NCI-H1417 treated with DMSO at 0.1 percent for 48 hours (cell line): Measurements from ENCODE around the gene VPS13D.

ENCODE experiments used
- DNase-seq: peaks from one replicate; lab custom pipeline; 2025; lab: John Stamatoyannopoulos, UW

VPS13D gene

GRCh38 chr1:12488666-12489354 is 259.0 kb downstream of the VPS13D start:
- no peak for DNase-seq

GRCh38 chr1:12490532-12491142 is 260.8 kb downstream of the VPS13D start:
- DNase-seq: no peak

GRCh38 chr1:12491656-12492055 is 261.8 kb downstream of the VPS13D start:
- DNase-seq: no peak

GRCh38 chr1:12495725-12496124 is 265.9 kb downstream of the VPS13D start:
- no peak for DNase-seq

GRCh38 chr1:12496154-12496961 is 266.5 kb downstream of the VPS13D start:
- DNase-seq: no peak

- no peak for DNase-seq
Observed at GRCh38 chr1:12499539-12500240, 269.9 kb downstream of the VPS13D start.

- DNase-seq: no peak
Observed at GRCh38 chr1:12501661-12502060, 271.8 kb downstream of the VPS13D start.

GRCh38 chr1:12502336-12503109 is 272.7 kb downstream of the VPS13D start:
- no peak for DNase-seq

- DNase-seq: no peak
Observed at GRCh38 chr1:12503709-12504108, 273.9 kb downstream of the VPS13D start.

GRCh38 chr1:12504601-12505000 is 274.8 kb downstream of the VPS13D start:
- DNase-seq: no peak

GRCh38 chr1:12505231-12505630 is 275.4 kb downstream of the VPS13D start:
- no peak for DNase-seq

GRCh38 chr1:12505639-12506280 is 275.9 kb downstream of the VPS13D start:
- DNase-seq: no peak

GRCh38 chr1:12506281-12507280 is 276.8 kb downstream of the VPS13D start:
- no peak for DNase-seq

- no peak for DNase-seq
Observed at GRCh38 chr1:12507631-12508030, 277.8 kb downstream of the VPS13D start.

- no peak for DNase-seq
Observed at GRCh38 chr1:12508849-12509248, 279.0 kb downstream of the VPS13D start.

- no peak for DNase-seq
Observed at GRCh38 chr1:12511128-12511484, 281.3 kb downstream of the VPS13D start.

- no peak for DNase-seq
Observed at GRCh38 chr1:12511516-12512468, 282.0 kb downstream of the VPS13D start.

GRCh38 chr1:12513181-12513580 is 283.4 kb downstream of the VPS13D start:
- DNase-seq: no peak

GRCh38 chr1:12514590-12514989 is 284.8 kb downstream of the VPS13D start:
- no peak for DNase-seq
